ENCODE measurements around the gene SFT2D1.

SFT2D1 gene

DNA sequence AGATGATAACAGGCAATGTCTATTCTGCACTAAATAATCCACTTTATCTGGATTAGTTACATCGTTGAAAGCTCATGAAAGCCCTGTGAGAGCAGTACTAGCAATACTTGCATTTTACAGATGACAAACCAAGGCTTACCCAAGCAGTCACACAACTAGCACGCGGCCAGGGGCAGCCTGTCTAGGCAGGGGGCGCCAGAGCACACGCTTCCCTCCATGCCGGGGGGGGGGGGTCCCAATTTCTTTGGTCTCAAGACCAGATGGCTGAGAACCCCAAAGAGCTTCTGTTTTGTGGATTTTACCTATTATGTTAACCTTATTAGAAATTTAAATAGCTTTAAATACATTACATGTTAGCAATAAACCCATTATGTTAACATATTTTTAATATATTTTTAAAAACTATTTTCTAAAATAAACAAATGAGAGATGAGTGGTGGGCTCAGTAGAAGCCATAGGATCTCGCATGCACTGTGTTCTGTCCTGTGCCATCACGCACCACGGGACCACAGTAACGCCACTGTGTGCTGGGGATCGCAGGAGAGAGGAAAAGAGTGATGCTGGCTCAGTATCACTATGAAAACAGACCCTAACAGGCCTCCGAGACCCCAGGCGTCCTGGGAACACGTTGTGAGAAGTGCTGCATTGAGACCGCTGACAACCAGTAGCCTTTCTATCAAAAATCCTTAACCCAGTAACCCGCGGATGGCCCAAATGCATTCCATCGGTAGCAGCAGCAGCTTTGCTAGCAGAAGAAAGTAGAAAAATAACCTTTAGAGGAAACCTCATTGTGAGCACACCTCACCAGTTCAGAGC lies 28.9 kb downstream of the SFT2D1 start:
- no peaks in the 10 kb centered on the region for H3K27me3 ChIP-seq (ENCODE audit: control insufficient read depth, insufficient read depth, low read length)
- no peaks in the 10 kb centered on the region for H3K79me2 ChIP-seq
- H3K4me1 ChIP-seq, result no peaks in the 10 kb centered on the region
- H2AFZ ChIP-seq, result no peak overlapping the region
- no peak overlapping the region for H3K9ac ChIP-seq
- H3K27ac ChIP-seq, result no peak overlapping the region
- H3K36me3 ChIP-seq (ENCODE audit: control insufficient read depth, insufficient read depth, low read length), result no peaks in the 10 kb centered on the region
- TF ChIP-seq, protein P1, sequence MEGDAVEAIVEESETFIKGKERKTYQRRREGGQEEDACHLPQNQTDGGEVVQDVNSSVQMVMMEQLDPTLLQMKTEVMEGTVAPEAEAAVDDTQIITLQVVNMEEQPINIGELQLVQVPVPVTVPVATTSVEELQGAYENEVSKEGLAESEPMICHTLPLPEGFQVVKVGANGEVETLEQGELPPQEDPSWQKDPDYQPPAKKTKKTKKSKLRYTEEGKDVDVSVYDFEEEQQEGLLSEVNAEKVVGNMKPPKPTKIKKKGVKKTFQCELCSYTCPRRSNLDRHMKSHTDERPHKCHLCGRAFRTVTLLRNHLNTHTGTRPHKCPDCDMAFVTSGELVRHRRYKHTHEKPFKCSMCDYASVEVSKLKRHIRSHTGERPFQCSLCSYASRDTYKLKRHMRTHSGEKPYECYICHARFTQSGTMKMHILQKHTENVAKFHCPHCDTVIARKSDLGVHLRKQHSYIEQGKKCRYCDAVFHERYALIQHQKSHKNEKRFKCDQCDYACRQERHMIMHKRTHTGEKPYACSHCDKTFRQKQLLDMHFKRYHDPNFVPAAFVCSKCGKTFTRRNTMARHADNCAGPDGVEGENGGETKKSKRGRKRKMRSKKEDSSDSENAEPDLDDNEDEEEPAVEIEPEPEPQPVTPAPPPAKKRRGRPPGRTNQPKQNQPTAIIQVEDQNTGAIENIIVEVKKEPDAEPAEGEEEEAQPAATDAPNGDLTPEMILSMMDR (IDR thresholded peaks at IDR 0.05), result no peak
- no peak overlapping the region for H3K4me2 ChIP-seq (ENCODE audit: low read length)
- no peaks in the 10 kb centered on the region for H3K9me3 ChIP-seq (ENCODE audit: control insufficient read depth, low read length)
- no peak overlapping the region for H3K4me3 ChIP-seq (ENCODE audit: low read depth, low read length)

DNA sequence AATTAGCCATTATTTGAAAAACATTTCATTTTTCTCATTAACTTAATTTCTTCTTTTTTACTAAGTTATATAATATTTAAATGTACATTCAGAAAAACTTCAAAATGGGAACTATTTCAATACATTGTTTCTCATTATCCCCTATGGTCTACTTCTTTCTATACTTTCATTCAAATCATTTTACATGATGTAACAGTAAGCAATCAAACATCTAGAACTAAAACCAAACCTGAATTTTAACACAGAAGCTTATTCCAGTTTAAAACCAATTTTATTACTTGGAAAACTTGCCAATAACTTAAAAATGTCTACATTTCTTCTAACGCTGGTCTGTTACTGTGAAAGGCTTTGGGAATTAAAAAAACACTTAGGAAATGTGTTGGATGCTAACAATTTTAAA lies 29.5 kb downstream of the SFT2D1 start:
- Histone ChIP-seq H3K27ac (no peak overlapping the region), H3K9ac (no peak overlapping the region), H3K36me3 (ENCODE audit: control insufficient read depth, insufficient read depth, low read length) (no peaks in the 10 kb centered on the region), H3K79me2 (no peaks in the 10 kb centered on the region), H3K4me2 (ENCODE audit: low read length) (no peak overlapping the region), H3K4me1 (no peaks in the 10 kb centered on the region), H3K9me3 (ENCODE audit: control insufficient read depth, low read length) (no peaks in the 10 kb centered on the region), H3K27me3 (ENCODE audit: control insufficient read depth, insufficient read depth, low read length) (no peaks in the 10 kb centered on the region), H2AFZ (no peak overlapping the region), H3K4me3 (ENCODE audit: low read depth, low read length) (no peak overlapping the region)
- TF ChIP-seq, protein P1 (IDR thresholded peaks at IDR 0.05), result no peak

DNA sequence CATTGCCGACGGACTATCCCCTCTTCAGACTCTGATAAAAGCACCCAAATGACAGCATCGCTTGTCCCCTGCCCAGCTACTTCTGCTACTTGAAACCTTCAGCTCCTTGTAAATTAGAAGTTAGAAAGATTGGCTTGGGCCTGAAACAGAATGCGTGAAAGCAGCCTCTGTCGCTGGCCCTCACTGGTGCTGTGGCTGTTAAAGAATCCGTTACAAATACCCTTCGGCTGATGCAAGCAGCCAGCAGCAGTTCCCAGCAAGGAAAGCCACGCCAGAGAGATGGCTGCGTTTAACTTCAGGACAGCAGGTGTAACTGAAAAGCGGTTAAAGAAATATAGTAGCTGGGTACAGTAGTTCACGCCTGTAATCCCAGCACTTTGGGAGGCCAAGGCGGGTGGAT lies 31.7 kb downstream of the SFT2D1 start:
- TF ChIP-seq, protein P1 (IDR thresholded peaks at IDR 0.05), result no peak
- Histone ChIP-seq H3K79me2 (no peaks in the 10 kb centered on the region), H3K4me2 (ENCODE audit: low read length) (no peak overlapping the region), H3K4me3 (ENCODE audit: low read depth, low read length) (no peak overlapping the region), H3K9ac (no peak overlapping the region), H3K27me3 (ENCODE audit: control insufficient read depth, insufficient read depth, low read length) (no peaks in the 10 kb centered on the region), H3K4me1 (no peaks in the 10 kb centered on the region), H3K27ac (no peak overlapping the region), H3K9me3 (ENCODE audit: control insufficient read depth, low read length) (no peaks in the 10 kb centered on the region), H2AFZ (no peak overlapping the region), H3K36me3 (ENCODE audit: control insufficient read depth, insufficient read depth, low read length) (no peaks in the 10 kb centered on the region)

DNA sequence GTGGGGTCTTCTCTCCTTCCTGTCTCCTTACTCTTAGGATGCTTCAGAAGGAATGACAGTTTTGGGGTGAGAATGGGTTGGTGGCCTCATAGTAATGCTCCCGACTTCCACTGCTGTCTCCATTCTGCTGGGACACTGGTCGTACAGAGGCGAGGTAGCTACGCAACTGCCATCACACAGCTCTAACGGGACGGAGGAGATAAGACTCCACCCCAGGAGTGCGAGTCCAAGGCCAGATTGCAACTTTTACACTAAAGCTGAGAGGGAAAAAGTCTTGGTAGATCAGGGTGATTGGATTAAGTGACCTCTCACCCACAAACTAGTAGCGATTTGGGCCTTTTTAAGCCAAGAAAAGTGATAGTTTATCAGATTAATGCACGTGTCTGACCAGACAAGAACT lies 32.4 kb downstream of the SFT2D1 start:
- H3K27me3 ChIP-seq (ENCODE audit: control insufficient read depth, insufficient read depth, low read length), result no peaks in the 10 kb centered on the region
- no peaks in the 10 kb centered on the region for H3K36me3 ChIP-seq (ENCODE audit: control insufficient read depth, insufficient read depth, low read length)
- H3K9ac ChIP-seq, result no peak overlapping the region
- no peak overlapping the region for H3K27ac ChIP-seq
- TF ChIP-seq, protein P1 (IDR thresholded peaks at IDR 0.05), result no peak
- H3K4me3 ChIP-seq (ENCODE audit: low read depth, low read length), result no peak overlapping the region
- H2AFZ ChIP-seq, result no peak overlapping the region
- H3K4me2 ChIP-seq (ENCODE audit: low read length), result no peak overlapping the region
- no peaks in the 10 kb centered on the region for H3K9me3 ChIP-seq (ENCODE audit: control insufficient read depth, low read length)
- no peaks in the 10 kb centered on the region for H3K79me2 ChIP-seq
- H3K4me1 ChIP-seq, result no peaks in the 10 kb centered on the region

Measured in parathyroid adenoma (tissue), 2 donors.